Spinal cord (tissue), 10 donors: ENCODE data around the gene DHCR24. TPM values are rescaled to one million over a fixed set of nuclear protein-coding genes. Genes with fewer than 3 reads are reported as not detected.

ENCODE experiments used
- DNase-seq, 6 donors: peaks; one replicate each; pipeline versions ENCODE4 v3.0.0 to v3.0.0-alpha.2; 2013 to 2015; ENCODE audit warnings: low spot score in 6 of 6, low read depth in 4 of 6
- H3K27ac ChIP-seq: one replicate; pipeline ENCODE4 v1.5.1; 2013; ENCODE audit warnings: low read depth, low read length, control low read depth
- H3K27me3 ChIP-seq: one replicate; pipeline ENCODE4 v1.6.1; 2013; ENCODE audit warnings: low read length; ENCODE audit not compliant: control insufficient read depth, insufficient read depth
- H3K36me3 ChIP-seq: one replicate; pipeline ENCODE4 v1.6.1; 2013; ENCODE audit warnings: low read length; ENCODE audit not compliant: control insufficient read depth, insufficient read depth
- H3K4me1 ChIP-seq: one replicate; pipeline ENCODE4 v1.6.1; 2013; ENCODE audit warnings: low read length; ENCODE audit not compliant: control insufficient read depth, insufficient read depth
- H3K4me3 ChIP-seq: one replicate; pipeline ENCODE4 v1.5.1; 2013; ENCODE audit warnings: low read depth, low read length, control low read depth
- H3K9me3 ChIP-seq: one replicate; pipeline ENCODE4 v1.6.1; 2013; ENCODE audit warnings: low read length; ENCODE audit not compliant: control insufficient read depth, insufficient read depth
- WGBS: methylation state at CpG from one replicate; pipeline ENCODE4 v1.1.5; 2013; ENCODE audit warnings: missing lambda C conversion rate; ENCODE audit not compliant: insufficient coverage; 5-methylcytosine and 5-hydroxymethylcytosine counted together
- polyA plus RNA-seq, 2 donors: library from polyadenylated mRNA; unstranded; fragments of 120-200 nt; gene quantifications; one replicate each; pipeline ENCODE4 v1.2.1, GENCODE V29; 2013; ENCODE audit not compliant: insufficient read length in 2 of 2
- total RNA-seq, 2 donors: library from RNA; depleted of rRNA in 1 of 2; stranded (reverse); fragments of 120-200 nt in 1 of 2; fragments of >200 nt in 1 of 2; gene quantifications; one replicate each; pipeline versions ENCODE4 v1.2.3 to v1.2.4, GENCODE V29; 2013 to 2014
- donor health status: healthy.

The DHCR24 gene
- total and polyA plus RNA-seq, 4 donors: 73.2 to 138 (median 113) TPM

DNA sequence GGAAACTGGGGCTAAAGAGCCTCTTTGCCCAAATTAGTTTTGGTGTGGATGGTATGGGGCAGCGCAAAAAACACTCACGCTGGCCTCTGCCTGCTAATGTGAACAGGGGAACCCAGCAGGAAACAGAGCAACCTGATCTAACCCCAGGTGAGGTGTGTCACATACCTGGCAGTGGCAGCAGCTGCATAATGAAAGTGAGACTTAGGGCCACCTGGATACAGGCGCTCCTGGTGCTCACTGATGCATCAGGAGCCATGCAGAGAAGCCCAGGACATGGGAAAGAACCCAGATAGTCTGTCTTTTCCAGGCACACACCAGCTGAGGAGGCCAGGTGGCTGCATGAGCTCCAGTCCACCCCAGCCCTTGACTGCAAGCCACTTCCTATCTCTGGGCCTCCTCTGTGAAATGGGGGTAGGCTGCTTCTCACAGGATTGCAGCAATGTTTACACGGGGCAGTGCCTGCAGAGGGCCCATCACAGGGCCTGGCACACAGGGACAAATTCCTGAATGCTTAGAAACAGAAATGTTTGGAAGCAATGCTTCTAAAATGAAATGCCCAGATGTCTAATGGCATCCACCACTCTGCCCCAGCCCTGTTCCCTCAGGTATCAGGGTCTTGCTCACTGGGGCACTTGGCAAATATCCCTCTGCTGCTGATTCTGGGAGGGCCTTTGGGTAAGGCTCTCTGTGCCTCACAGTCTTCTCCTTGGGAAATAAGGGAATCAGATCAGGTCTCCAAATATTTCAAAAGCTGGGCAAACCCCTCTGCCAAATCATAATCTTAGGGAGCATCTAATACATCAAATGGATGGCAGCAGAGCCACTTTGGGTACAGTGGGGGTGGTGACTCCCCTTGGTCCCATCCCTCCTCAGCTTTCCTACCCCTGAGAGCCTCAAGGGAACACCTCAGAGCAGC is 19.9 kb downstream of the DHCR24 start:
- 89% methylated on average over 3 of the region's 4 CpGs for WGBS
- no peak overlapping the region for H3K27ac ChIP-seq
- no peaks in the 10 kb centered on the region for H3K27me3 ChIP-seq
- peaks cover 73% of the 10 kb centered on the region for H3K36me3 ChIP-seq
- no peak for DNase-seq
- H3K4me1 ChIP-seq: peaks cover 8% of the 10 kb centered on the region
- no peaks in the 10 kb centered on the region for H3K9me3 ChIP-seq
- no peak overlapping the region for H3K4me3 ChIP-seq

- 57% methylated on average over 12 of the region's 17 CpGs for WGBS
Observed at GRCh38 chr1:54865238-54866073, 21.5 kb downstream of the DHCR24 start.

GRCh38 chr1:54864460-54865208 is 22.4 kb downstream of the DHCR24 start:
- no peaks in the 10 kb centered on the region for H3K9me3 ChIP-seq
- no peaks in the 10 kb centered on the region for H3K27me3 ChIP-seq
- peaks cover 8% of the 10 kb centered on the region for H3K4me1 ChIP-seq
- 84% methylated on average over 4 of the region's 6 CpGs for WGBS
- no peak overlapping the region for H3K4me3 ChIP-seq
- peaks cover 77% of the 10 kb centered on the region for H3K36me3 ChIP-seq
- DNase-seq: no peak
- H3K27ac ChIP-seq: no peak overlapping the region

More at GRCh38 chr1:54865238-54866073, 21.5 kb downstream of the DHCR24 start:
- H3K4me1 ChIP-seq: peaks cover 8% of the 10 kb centered on the region
- no peak overlapping the region for H3K4me3 ChIP-seq
- no peaks in the 10 kb centered on the region for H3K27me3 ChIP-seq
- H3K9me3 ChIP-seq: no peaks in the 10 kb centered on the region
- peaks cover 72% of the 10 kb centered on the region for H3K36me3 ChIP-seq
- H3K27ac ChIP-seq: no peak overlapping the region
- no peak for DNase-seq

- H3K36me3 ChIP-seq: peaks cover 77% of the 10 kb centered on the region
- H3K27ac ChIP-seq: no peak overlapping the region
- 29% methylated on average over 3 of the region's 3 CpGs for WGBS
- H3K4me1 ChIP-seq: peaks cover 8% of the 10 kb centered on the region
- no peaks in the 10 kb centered on the region for H3K27me3 ChIP-seq
- H3K4me3 ChIP-seq: no peak overlapping the region
- no peaks in the 10 kb centered on the region for H3K9me3 ChIP-seq
- DNase-seq: no peak
Observed at GRCh38 chr1:54863267-54863665, 23.7 kb downstream of the DHCR24 start.

DNA sequence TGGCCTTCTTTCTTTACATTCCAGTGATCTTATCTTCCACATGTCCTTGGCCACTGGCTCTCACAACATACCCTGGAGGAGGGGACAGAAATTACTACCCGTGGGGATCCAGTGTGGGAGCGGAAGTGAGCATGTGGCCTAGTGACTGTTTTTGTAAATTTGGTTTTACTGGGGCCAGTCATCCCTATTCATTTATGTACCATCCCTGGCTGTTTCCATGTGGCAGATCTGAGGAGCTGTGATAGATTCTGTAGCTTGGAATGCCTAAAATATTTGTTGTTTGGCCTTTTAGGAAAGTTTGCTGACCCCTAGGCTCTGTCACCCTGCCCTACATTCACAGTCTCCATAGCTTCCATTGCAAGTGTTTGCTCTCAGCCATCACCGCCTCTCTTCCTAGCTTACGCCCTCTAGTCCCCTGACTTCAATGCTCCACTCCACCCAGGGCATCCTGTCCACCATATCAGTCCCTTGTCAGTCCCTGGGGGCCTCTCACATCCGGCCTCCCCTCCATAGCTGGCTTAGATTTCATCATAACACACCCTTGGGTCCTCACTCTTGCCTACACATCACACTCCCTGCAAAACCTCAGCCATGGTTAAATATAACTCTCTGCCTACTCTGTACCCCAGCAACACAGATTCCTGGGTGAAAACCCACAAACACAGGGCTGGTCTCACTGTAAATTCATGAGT is 25.8 kb downstream of the DHCR24 start:
- H3K36me3 ChIP-seq: peaks cover 69% of the 10 kb centered on the region
- DNase-seq: no peak
- H3K27me3 ChIP-seq: no peaks in the 10 kb centered on the region
- H3K9me3 ChIP-seq: no peaks in the 10 kb centered on the region
- H3K4me1 ChIP-seq: peaks cover 8% of the 10 kb centered on the region
- 93% methylated on average over 5 of the region's 5 CpGs for WGBS
- no peak overlapping the region for H3K27ac ChIP-seq
- no peak overlapping the region for H3K4me3 ChIP-seq

- H3K4me1 ChIP-seq: peaks cover 1% of the 10 kb centered on the region
- no peak for DNase-seq
- no peaks in the 10 kb centered on the region for H3K27me3 ChIP-seq
- 93% methylated on average over 3 of the region's 5 CpGs for WGBS
- no peak overlapping the region for H3K4me3 ChIP-seq
- no peak overlapping the region for H3K27ac ChIP-seq
- H3K36me3 ChIP-seq: peaks cover 66% of the 10 kb centered on the region
- no peaks in the 10 kb centered on the region for H3K9me3 ChIP-seq
Observed at GRCh38 chr1:54859700-54860391, 27.1 kb downstream of the DHCR24 start.

DNA sequence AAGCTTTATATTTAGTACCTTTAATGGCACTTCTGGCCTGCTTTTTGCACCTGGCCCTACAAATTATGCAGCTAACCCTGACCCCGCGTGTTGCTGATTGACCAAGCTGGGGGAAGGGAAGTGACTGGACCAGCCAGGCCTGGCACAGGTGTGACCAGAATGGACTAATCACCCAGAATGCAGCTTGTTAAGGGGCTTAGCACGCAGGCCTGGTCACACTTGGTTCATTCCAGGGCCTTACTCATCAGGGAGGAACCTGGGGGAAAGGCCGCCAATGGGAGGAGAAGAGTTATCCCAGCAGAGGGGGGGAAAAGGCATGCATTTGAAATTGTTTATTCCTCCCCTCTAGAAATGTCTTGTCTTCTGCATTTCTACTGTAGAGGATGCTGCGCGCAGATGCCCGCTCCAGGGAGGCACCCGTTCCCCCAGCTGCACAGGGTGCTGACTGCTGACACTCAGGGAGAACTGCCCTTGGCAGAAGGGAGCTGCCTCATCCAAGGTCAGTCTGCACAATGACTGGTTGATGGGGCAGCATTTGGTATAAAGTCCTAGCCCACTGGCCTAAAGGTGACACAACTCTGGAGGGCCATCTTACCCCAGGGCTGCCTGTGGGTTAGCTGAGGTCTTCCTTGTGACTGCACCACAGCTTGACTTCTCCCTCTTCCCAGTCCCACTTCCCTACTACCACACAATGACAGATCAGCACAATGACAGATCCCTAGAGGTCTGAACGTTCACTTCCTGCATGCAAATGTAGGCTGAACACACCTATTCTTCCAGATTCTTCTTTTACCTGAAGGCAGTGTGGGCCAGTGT is 29.0 kb downstream of the DHCR24 start:
- Histone ChIP-seq H3K36me3 (peaks cover 75% of the 10 kb centered on the region), H3K27me3 (no peaks in the 10 kb centered on the region), H3K27ac (no peak overlapping the region), H3K4me1 (no peaks in the 10 kb centered on the region), H3K9me3 (no peaks in the 10 kb centered on the region), H3K4me3 (no peak overlapping the region)
- WGBS: 88% methylated on average over 8 of the region's 9 CpGs
- no peak for DNase-seq

DNA sequence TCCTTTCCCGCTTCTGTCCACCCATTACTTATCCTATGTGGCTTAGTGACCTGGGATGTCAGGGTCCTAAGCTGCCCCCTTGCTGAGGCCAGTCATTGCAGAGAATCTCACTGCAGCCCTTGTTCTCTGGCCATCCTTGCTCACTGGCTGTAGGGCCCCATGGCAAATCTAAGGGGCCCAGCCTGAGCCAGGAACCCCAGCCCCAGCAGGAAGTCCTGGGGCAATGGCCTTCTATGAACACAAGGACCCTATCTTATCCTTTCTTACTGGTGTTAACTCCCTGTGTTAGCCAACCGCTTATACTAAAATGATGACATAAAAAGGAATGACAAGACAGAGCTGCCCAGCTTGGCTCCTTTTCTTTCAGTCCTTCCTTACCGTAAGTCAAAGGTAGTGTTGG is 29.9 kb downstream of the DHCR24 start:
- Histone ChIP-seq H3K9me3 (no peaks in the 10 kb centered on the region), H3K27me3 (no peaks in the 10 kb centered on the region), H3K4me3 (no peak overlapping the region), H3K36me3 (peaks cover 77% of the 10 kb centered on the region), H3K4me1 (no peaks in the 10 kb centered on the region), H3K27ac (no peak overlapping the region)
- DNase-seq: no peak
- WGBS: 100% methylated on average over 1 of the region's 3 CpGs
